AG04449 (cell line): ENCODE measurements around the gene OR2G6.
"Not testable (repeated sequence)": the region's sequence is repeated elsewhere in the genome, so short reads cannot be mapped to it uniquely, and the experiment has no call there.

Experiments used
- CTCF ChIA-PET: fragments of 350-600 bp; formaldehyde crosslinking; extraction: SDS; loops from one replicate; lab custom pipeline; 2021; ENCODE audit warnings: antibody characterized with exemption; lab: Yijun Ruan, JAX
- POLR2A ChIA-PET: fragments of 400-600, 350-600 bp; formaldehyde crosslinking; extraction: SDS; loops from one replicate; lab custom pipeline; 2020; ENCODE audit warnings: antibody characterized with exemption, inconsistent platforms; lab: Yijun Ruan, JAX
- DNase-seq: peaks from one replicate; pipeline ENCODE4 v3.0.0-alpha.2; 2010; ENCODE audit warnings: low read depth, low spot score
- H3K4me3 ChIP-seq: 2 replicates; pipeline ENCODE4 v1.5.1; 2011; ENCODE audit warnings: low read depth, mild to moderate bottlenecking, control low read depth, low read length
- TF ChIP-seq, protein P1 (sequence below): IDR thresholded peaks from one replicate; pipeline ENCODE4 v1.5.1; 2011; ENCODE audit warnings: mild to moderate bottlenecking, moderate library complexity, low read length, control low read depth, inconsistent platforms; ENCODE audit not compliant: insufficient read depth; ENCODE audit errors: missing control alignments

Gene OR2G6

DNA sequence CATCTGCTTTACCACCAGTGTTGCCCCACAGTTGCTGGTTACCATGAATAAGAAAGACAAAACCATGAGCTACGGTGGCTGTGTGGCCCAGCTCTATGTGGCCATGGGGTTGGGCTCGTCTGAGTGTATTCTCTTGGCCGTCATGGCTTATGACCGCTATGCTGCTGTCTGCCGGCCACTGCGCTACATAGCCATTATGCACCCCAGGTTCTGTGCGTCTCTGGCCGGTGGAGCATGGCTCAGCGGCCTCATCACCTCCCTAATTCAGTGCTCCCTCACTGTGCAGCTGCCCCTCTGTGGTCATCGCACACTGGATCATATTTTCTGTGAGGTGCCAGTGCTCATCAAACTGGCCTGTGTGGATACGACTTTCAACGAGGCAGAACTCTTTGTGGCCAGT, 14.0 kb downstream of the OR2G6 start:
- TF ChIP-seq, protein P1, sequence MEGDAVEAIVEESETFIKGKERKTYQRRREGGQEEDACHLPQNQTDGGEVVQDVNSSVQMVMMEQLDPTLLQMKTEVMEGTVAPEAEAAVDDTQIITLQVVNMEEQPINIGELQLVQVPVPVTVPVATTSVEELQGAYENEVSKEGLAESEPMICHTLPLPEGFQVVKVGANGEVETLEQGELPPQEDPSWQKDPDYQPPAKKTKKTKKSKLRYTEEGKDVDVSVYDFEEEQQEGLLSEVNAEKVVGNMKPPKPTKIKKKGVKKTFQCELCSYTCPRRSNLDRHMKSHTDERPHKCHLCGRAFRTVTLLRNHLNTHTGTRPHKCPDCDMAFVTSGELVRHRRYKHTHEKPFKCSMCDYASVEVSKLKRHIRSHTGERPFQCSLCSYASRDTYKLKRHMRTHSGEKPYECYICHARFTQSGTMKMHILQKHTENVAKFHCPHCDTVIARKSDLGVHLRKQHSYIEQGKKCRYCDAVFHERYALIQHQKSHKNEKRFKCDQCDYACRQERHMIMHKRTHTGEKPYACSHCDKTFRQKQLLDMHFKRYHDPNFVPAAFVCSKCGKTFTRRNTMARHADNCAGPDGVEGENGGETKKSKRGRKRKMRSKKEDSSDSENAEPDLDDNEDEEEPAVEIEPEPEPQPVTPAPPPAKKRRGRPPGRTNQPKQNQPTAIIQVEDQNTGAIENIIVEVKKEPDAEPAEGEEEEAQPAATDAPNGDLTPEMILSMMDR, result no peak
- CTCF ChIA-PET, result no interaction called here
- no peak overlapping the region for H3K4me3 ChIP-seq
- POLR2A ChIA-PET, result no interaction called here
- DNase-seq, result no peak

DNA sequence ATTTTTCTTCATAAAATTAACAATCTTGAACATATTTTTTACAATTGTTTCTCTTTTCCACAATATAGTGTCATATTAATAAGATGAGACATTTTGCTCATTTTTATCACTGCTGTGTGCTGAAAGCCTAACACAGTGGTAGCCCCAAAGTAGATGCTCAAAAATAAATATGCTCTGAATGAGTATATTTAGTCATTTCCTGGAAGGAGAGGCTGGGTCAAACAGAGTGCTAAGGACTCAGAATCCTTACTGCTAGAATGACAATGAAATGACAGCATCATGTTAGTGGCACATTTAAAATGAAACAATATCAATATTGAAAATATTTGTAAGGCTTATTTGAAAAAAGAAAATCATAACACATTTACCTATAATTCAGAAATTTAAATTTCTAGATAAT, 29.6 kb downstream of the OR2G6 start:
- CTCF ChIA-PET, DNase-seq, POLR2A ChIA-PET, H3K4me3 ChIP-seq: not testable (repeated sequence)

DNA sequence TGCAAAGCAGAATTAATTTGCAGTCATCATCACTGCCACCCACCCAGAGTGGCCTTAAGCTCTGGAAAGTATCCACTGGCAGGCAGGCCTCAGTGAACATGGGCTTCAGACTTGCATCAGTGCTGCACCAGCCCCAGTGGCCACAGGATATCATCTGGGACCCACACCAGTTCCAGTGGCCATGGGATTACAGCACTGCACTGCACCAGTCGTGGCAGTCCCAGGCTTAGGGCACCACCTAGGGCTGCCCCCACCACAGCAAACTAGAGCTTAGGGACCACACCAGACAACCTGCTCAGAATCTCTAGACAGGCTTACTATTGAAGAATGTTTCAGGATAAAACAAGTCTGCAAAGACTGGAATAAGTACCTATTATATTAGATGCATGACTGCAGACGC, 39.5 kb downstream of the OR2G6 start:
- POLR2A ChIA-PET, DNase-seq, H3K4me3 ChIP-seq, CTCF ChIA-PET: not testable (repeated sequence)

DNA sequence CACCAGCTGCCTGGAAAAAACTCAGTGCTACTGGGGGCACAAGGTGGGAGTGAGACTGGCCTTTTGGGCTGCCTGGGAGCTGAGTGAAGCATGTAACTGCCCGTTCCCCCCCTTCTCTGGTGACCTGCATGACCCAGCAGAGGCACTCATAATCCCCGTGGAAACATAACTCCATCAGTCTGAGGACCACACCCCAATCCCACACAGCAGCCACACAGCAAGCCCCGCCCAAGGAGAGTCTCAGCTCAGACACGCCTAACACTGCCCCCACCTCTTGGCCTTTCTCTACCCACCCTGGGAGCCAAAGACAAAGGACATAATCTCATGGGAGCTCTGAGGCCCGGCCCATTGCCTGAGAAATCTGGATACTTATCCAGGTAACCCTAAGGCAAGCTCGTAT, 43.2 kb downstream of the OR2G6 start:
- POLR2A ChIA-PET, CTCF ChIA-PET, H3K4me3 ChIP-seq, DNase-seq: not testable (repeated sequence)

DNA sequence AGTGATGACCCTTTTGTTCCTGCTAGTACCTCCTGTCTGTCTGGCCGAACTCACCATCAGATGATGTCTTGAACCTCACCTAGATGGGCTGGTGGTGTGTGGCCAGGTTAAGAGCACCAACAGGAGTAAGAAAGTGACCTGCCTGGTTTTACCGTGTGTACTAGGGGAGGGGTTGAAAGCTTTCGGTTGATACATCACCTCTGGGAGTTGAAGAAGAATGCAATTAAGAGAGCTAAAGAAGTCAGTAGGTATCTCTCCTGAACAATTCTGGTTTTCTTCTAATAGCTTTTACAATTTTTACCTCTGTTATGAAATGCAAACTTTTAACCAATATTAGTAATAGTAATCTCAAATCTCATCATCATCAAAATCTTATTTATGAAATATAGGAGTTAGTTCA, 54.8 kb downstream of the OR2G6 start, which contains the start of gene OR2T29:
Gene OR2T29 (minus strand): TSS at position 101 of the 400 bp plus-strand sequence. CDS start 3,281 bp downstream, outside the sequence.
- POLR2A ChIA-PET, DNase-seq, H3K4me3 ChIP-seq, CTCF ChIA-PET: not testable (repeated sequence)

DNA sequence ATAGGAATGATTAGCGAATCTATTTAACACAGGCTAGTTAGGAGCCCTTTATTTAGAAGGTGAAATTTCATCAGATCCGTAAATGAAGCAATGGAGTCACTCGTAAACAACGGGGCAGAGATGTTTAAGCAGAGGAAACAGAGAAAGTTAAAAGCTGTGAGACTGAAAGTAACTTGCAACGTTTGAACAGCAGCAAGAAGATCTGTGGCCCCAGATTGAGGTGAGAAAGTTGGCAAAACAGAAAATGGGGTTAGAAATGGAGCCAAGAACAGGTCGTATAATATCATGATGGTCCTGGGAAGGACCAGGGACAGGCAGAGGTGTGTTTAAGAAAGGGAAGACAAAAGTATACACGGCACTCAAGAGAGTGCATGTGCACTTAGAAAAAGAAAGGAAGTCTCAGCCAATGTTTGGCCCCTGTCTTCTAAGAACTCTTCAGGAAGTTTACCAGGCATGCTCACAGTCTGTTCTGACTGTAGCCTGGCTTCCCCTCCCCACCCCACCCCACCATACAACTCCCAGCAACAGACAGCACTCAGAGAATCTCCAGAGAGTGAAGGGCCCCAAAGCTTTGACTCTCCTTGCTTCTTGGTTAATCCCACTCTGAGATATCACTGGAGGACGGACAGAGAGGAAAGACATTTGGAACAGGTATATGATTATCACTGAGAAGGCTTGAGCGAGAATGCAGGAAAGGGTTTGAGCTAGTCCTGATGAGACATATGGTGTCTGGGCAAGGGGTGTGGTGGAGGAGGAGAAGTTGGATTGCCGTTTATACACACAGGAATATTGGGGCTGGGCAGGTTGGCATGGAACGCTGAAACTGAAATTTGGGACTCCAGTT, 57.9 kb downstream of the OR2G6 start:
- DNase-seq, H3K4me3 ChIP-seq, POLR2A ChIA-PET, CTCF ChIA-PET: not testable (repeated sequence)

DNA sequence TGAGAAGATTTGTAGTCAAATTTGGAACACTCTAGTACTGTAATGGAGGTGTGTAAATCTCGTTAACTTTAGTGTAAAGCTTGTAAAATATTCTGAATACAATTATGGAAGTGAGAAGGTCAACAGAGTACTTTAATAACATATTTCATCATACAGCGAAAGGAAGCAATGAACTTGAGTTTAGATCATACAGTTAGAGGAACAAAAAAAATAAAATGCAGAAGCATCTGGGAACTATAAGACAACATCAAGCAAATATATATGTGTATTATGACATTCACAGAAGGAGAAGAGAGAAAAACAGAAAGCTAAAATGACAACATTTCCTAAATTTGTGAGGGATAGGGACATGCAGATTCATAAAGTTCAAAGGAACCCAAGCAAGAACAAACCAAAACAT, 61.2 kb downstream of the OR2G6 start:
- POLR2A ChIA-PET, CTCF ChIA-PET, H3K4me3 ChIP-seq, DNase-seq: not testable (repeated sequence)

DNA sequence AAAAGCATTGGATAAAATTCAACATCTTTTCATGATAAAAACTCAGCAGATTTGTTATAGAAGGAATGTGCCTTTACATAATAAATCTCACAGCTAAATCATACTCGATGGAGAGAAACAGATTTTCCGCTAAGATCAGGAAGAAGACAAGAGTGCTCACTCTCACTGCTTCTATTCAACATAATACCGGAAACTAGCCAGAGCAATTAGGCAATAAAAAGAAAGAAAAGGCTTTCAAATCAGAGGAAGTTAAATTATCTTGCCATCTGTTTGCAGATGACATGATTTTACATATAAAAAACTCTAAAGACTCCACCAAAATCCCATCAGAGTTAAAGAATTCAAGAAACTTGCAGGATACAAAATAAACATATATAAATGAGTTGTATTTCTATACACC, 62.9 kb downstream of the OR2G6 start:
- H3K4me3 ChIP-seq, POLR2A ChIA-PET, CTCF ChIA-PET, DNase-seq: not testable (repeated sequence)

DNA sequence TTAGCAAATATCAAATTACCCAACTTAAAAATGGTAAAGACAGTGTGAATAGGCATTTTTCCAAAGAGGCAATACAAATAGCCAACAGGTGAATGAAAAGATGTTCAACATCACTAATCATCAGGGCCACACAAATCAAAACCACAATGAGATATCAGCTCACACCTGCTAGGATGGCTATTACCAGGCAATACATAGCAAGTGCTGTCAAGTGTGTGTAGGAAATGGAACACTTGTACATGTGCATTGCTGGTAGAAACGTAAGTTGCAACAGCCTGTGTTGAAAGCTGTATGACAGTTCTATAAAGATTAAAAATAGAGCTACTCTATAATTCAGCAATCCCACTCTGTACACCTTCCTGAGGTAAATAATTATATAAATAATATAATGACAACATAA, 64.2 kb downstream of the OR2G6 start:
- CTCF ChIA-PET, DNase-seq, H3K4me3 ChIP-seq, POLR2A ChIA-PET: not testable (repeated sequence)

DNA sequence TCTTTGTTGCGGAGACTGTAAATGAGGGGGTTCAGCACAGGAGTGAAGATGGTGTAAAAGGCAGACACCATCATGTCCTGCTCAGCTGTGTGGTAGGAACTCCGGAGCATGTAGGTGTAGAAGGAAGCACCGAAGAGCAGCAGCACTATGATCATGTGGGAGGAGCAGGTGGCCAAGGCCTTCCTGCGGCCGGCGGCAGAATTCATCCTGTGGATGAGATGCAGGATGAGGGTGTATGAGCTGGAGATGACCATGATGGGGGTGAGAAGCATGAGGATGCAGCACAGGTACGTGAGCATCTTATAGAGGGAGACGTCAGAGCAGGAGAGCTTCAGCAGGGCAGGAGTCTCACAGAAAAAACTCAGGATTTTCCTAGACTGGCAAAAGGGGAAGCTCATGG, 66.0 kb downstream of the OR2G6 start:
- DNase-seq, CTCF ChIA-PET, POLR2A ChIA-PET, H3K4me3 ChIP-seq: not testable (repeated sequence)

DNA sequence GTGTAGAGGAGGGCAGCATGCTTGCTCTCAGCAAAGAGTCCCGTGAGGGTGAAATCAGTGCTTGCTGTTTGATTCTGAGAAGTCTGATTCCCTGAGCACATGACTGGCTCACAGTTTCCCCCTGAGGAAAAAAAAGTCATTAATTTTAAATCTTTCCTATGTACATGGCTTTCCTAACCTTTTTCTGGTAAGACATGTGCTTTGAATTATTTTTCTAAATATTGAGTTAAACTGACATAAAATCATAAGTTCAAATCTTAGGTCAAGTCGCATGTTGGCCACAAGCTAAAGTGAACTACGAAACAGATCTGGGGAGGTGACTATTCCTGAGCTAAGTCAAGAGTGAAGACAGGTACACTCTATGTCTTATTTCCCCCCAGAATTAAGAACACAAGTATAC, 66.8 kb downstream of the OR2G6 start, which contains the start of gene OR2T34:
Gene OR2T34 (minus strand): TSS at position 101 of the 400 bp plus-strand sequence. CDS start 0 bp downstream, at position 101.
- H3K4me3 ChIP-seq, CTCF ChIA-PET, DNase-seq, POLR2A ChIA-PET: not testable (repeated sequence)
